8988T (cell line): ENCODE data around the gene THBS1.

ENCODE experiments used
- DNase-seq: peaks from one replicate; pipeline ENCODE4 v3.0.0; 2011

The THBS1 gene

DNA sequence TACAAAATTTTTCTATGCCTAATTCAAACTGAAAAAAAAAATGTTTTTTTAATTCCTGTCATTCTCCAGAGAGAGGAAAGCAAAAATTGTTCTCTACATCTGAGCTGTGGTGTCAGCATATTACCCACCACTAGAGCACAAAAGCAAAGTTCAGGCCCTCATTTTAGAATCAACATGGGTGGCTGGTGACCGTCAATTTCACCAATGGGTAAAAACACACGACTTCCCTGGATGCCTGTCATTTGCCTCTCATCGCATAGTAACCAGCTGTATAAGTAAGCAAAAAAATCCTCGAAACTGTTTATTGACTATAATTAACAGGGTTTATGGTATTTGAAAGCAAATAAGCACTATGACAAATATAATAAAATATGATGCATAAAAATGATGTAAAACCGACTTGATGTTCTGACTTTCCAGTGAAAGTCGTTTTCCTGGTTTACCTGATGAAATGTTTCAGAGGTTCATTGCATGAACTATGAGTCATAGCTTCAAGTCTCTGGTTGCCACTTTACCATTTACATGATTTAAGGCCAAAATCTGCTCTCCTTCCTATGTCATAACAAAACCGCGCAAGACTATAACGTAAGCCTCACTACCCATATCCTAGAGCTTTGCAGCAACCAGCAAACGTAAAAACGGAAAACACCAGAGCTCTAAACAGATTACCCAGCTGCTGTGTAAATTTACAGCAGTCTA lies 60.5 kb downstream of the THBS1 start:
- no peak for DNase-seq

GRCh38 chr15:39642011-39642640 lies 61.2 kb downstream of the THBS1 start:
- DNase-seq, result no peak

DNA sequence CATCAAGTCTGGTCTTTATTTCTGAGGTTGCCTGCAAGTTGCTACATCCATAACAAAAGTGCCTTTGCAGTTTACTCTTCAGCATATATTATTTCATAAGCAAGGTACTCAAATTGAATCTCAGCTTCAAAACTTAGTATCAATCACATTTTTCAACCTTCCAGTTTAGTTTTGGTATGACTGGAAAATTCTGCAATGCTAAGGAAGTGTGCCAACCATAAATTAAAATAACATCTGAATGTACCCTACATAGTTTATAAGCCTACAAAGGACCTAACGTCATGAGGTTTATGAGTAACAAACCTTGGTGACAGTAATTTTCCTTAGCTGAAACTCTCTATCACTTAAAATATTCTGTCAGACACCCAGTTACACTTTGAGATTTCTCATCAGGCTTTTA lies 62.8 kb downstream of the THBS1 start:
- no peak for DNase-seq

GRCh38 chr15:39644136-39644535 lies 63.3 kb downstream of the THBS1 start:
- no peak for DNase-seq

- DNase-seq, result no peak
Observed at GRCh38 chr15:39645138-39645975, 64.5 kb downstream of the THBS1 start.

GRCh38 chr15:39645976-39646257 lies 65.0 kb downstream of the THBS1 start:
- DNase-seq, result no peak

DNA sequence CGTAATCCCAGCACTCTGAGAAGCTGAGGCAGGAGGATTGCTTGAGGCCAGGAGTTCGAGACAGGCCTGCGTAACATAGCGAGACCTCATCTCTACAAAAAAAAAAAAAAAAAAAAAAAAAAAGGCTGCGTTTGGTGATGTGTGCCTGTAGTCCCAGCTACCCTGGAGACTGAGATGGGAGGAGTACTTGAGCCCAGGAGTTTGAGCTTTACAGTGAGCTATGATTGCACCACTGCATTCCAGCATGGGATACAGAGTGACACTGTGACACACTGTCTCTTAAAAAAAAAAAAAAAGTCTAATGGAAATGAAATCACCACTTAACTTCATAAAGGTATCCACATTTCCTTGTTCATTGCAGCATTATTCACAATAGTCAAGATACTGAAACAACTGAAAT lies 65.5 kb downstream of the THBS1 start:
- DNase-seq, result no peak
